Esophagus muscularis mucosa (tissue), 3 donors: ENCODE measurements around the gene SEL1L3.

ENCODE experiments used
- CTCF ChIP-seq, 3 experiments: fragments of 200-600 bp in 2 of 3; fragments of 450-650 bp in 1 of 3; sonication (generic) in 2 of 3; IDR thresholded peaks; one replicate each; pipeline ENCODE4 v1.5.1; 2017 to 2019; ENCODE audit warnings: antibody characterized with exemption in 3 of 3, mild to moderate bottlenecking in 2 of 3, moderate library complexity in 1 of 3
- EP300 ChIP-seq: sonication (generic); formaldehyde crosslinking; IDR thresholded peaks from one replicate; pipeline ENCODE4 v1.6.1; 2017; ENCODE audit warnings: antibody characterized with exemption

- TF ChIP-seq CTCF (IDR thresholded peaks at IDR 0.05), result no peak
- no peak for TF ChIP-seq EP300
Measured at GRCh38 chr4:25892796-25893195, 30.0 kb upstream of the SEL1L3 start.
